GM23338 (cell line): Measurements from ENCODE around the gene ADGRD2. TPM values are rescaled to one million over a fixed set of nuclear protein-coding genes. Genes with fewer than 3 reads are reported as not detected.

Experiments
- ATAC-seq: fragments of 200-7000 bp; cut with Tn5 transposase; 3 replicates; pipeline ENCODE4 v1.9.1; 2020
- DNase-seq: peaks from one replicate; pipeline ENCODE4 v3.0.0-alpha.2; 2015; ENCODE audit warnings: low spot score
- H2AFZ ChIP-seq: fragments of 200-600 bp; sonication (generic); 2 replicates; pipeline ENCODE4 v1.8.0; 2016; ENCODE audit warnings: antibody characterized with exemption, mild to moderate bottlenecking, moderate library complexity
- H3F3A ChIP-seq: fragments of 200-600 bp; sonication (generic); replicated peaks from 2 replicates; pipeline ENCODE4 v1.8.0; 2017; ENCODE audit warnings: antibody characterized with exemption, mixed run types, low read depth
- H3K27ac ChIP-seq: fragments of 200-600 bp; sonication (generic); 2 replicates; pipeline ENCODE4 v1.6.1; 2016; ENCODE audit warnings: low read depth
- H3K27me3 ChIP-seq: fragments of 200-600 bp; sonication (generic); 2 replicates; pipeline ENCODE4 v1.8.0; 2016; ENCODE audit warnings: mild to moderate bottlenecking, mixed run types, moderate library complexity; ENCODE audit not compliant: insufficient read depth
- H3K36me3 ChIP-seq: fragments of 200-600 bp; sonication (generic); 2 replicates; pipeline ENCODE4 v1.8.0; 2016; ENCODE audit warnings: mild to moderate bottlenecking; ENCODE audit not compliant: insufficient read depth
- H3K4me1 ChIP-seq: fragments of 200-600 bp; sonication (generic); 2 replicates; pipeline ENCODE4 v1.8.0; 2016; ENCODE audit warnings: mild to moderate bottlenecking, moderate library complexity; ENCODE audit not compliant: insufficient read depth
- H3K4me2 ChIP-seq: fragments of 200-600 bp; sonication (generic); 2 replicates; pipeline ENCODE4 v1.7.1; 2017; ENCODE audit warnings: mixed run types
- H3K4me3 ChIP-seq: fragments of 200-600 bp; sonication (generic); 2 replicates; pipeline ENCODE4 v1.6.1; 2016; ENCODE audit warnings: mixed run types
- H3K79me2 ChIP-seq: fragments of 200-600 bp; sonication (generic); replicated peaks from 2 replicates; pipeline ENCODE4 v1.8.0; 2017; ENCODE audit warnings: mild to moderate bottlenecking; ENCODE audit not compliant: insufficient read depth
- H3K9me2 ChIP-seq: fragments of 200-600 bp; sonication (generic); 2 replicates; pipeline ENCODE4 v1.8.0; 2017; ENCODE audit not compliant: insufficient read depth
- H4K20me1 ChIP-seq: fragments of 200-600 bp; sonication (generic); replicated peaks from 2 replicates; pipeline ENCODE4 v1.8.0; 2017; ENCODE audit warnings: mild to moderate bottlenecking; ENCODE audit not compliant: insufficient read depth
- H3K27ac Mint-ChIP-seq: 2 replicates; pipeline ENCODE4 v1.8.0; 2020; ENCODE audit warnings: inconsistent platforms, mild to moderate bottlenecking, moderate library complexity, mixed read lengths
- H3K27me3 Mint-ChIP-seq: 3 replicates; pipeline ENCODE4 v1.8.0; 2022; ENCODE audit warnings: low read depth, mild to moderate bottlenecking, moderate library complexity, mixed read lengths, inconsistent platforms; ENCODE audit not compliant: insufficient read depth, poor library complexity
- H3K36me3 Mint-ChIP-seq: 3 replicates; pipeline ENCODE4 v1.8.0; 2021; ENCODE audit warnings: low read depth, mild to moderate bottlenecking, inconsistent platforms, moderate library complexity, mixed read lengths
- H3K4me1 Mint-ChIP-seq: 3 replicates; pipeline ENCODE4 v1.8.0; 2020; ENCODE audit warnings: mild to moderate bottlenecking, inconsistent platforms, mixed read lengths
- H3K4me3 Mint-ChIP-seq: 3 replicates; pipeline ENCODE4 v1.8.0; 2021; ENCODE audit warnings: moderate library complexity, mild to moderate bottlenecking, inconsistent platforms, mixed read lengths
- H3K9me3 Mint-ChIP-seq: 3 replicates; pipeline ENCODE4 v1.8.0; 2020; ENCODE audit warnings: moderate library complexity, mild to moderate bottlenecking, inconsistent platforms, mixed read lengths
- CREB1 ChIP-seq: fragments of 250-450 bp; sonication (Bioruptor Pico); IDR thresholded peaks from 2 replicates; pipeline ENCODE4 v1.5.0; 2020; ENCODE audit warnings: low read depth, mild to moderate bottlenecking, moderate library complexity
- CTCF ChIP-seq, 2 experiments: fragments of 200-600 bp in 1 of 2; sonication (generic) in 1 of 2; conservative IDR thresholded peaks; 2 replicates each; pipeline versions ENCODE4 v1.5.1 to v1.6.1; 2016 to 2017; ENCODE audit warnings: antibody characterized with exemption in 2 of 2, low read depth in 2 of 2, mild to moderate bottlenecking in 2 of 2, moderate library complexity in 1 of 2
- EZH2 ChIP-seq: fragments of 200-600 bp; sonication (generic); IDR thresholded peaks from one replicate; pipeline ENCODE4 v1.8.0; 2017; ENCODE audit warnings: antibody characterized with exemption, mild to moderate bottlenecking, low read depth; ENCODE audit not compliant: unreplicated experiment
- EZH2phosphoT487 ChIP-seq: fragments of 200-600 bp; sonication (generic); IDR thresholded peaks from one replicate; pipeline ENCODE4 v1.8.1; 2018; ENCODE audit warnings: antibody characterized with exemption; ENCODE audit not compliant: unreplicated experiment
- JUNB ChIP-seq: IDR thresholded peaks from one replicate; pipeline ENCODE4 v1.6.1; 2016; ENCODE audit warnings: antibody characterized with exemption; ENCODE audit not compliant: unreplicated experiment
- NANOG ChIP-seq: IDR thresholded peaks from 2 replicates; pipeline ENCODE4 v1.6.1; 2016; ENCODE audit warnings: antibody characterized with exemption, borderline replicate concordance
- POLR2AphosphoS5 ChIP-seq: IDR thresholded peaks from 2 replicates; pipeline ENCODE4 v1.6.1; 2016; ENCODE audit warnings: antibody characterized with exemption, low read depth
- REST ChIP-seq: IDR thresholded peaks from one replicate; pipeline ENCODE4 v1.6.1; 2018; ENCODE audit warnings: antibody characterized with exemption; ENCODE audit not compliant: unreplicated experiment
- STAT1 ChIP-seq: IDR thresholded peaks from one replicate; pipeline ENCODE4 v1.6.1; 2016; ENCODE audit warnings: antibody characterized with exemption; ENCODE audit not compliant: unreplicated experiment
- ZNF114 ChIP-seq: fragments of 250-450 bp; sonication (Bioruptor Pico); IDR thresholded peaks from 2 replicates; pipeline ENCODE4 v1.5.0; 2020; ENCODE audit warnings: mild to moderate bottlenecking, moderate library complexity
- ZNF331 ChIP-seq: fragments of 250-450 bp; sonication (Bioruptor Pico); IDR thresholded peaks from 2 replicates; pipeline ENCODE4 v1.5.0; 2020; ENCODE audit warnings: low read depth, mild to moderate bottlenecking, moderate library complexity
- polyA plus RNA-seq: library from polyadenylated mRNA; unstranded; fragments of >200 nt; fragmentation: Nextera tagmentation; extraction: Ambion mirVana; gene quantifications from 2 replicates; pipeline ENCODE4 v1.2.1, GENCODE V29; 2016
- total RNA-seq: library from RNA; depleted of rRNA; stranded (reverse); fragments of >200 nt; shearing (Covaris generic); gene quantifications from 2 replicates; pipeline ENCODE4 v1.2.3, GENCODE V29; 2014
- TF ChIP-seq, protein P1 (sequence below): IDR thresholded peaks from 2 replicates; pipeline ENCODE4 v1.6.1; 2016; ENCODE audit warnings: antibody characterized with exemption
- TF ChIP-seq, protein P2 (sequence below): fragments of 250-450 bp; sonication (Bioruptor Pico); IDR thresholded peaks from 2 replicates; pipeline ENCODE4 v1.5.0; 2020; ENCODE audit warnings: mild to moderate bottlenecking, moderate library complexity

Gene ADGRD2
- total and polyA plus RNA-seq, 2 experiments from 2014 or later: 0.45 to 0.78 TPM

- no peaks in the 10 kb centered on the region for H3K9me2 ChIP-seq
- H3K36me3 ChIP-seq: no peaks in the 10 kb centered on the region
- peaks cover 12% of the 10 kb centered on the region for H3K27me3 Mint-ChIP-seq
- H4K20me1 ChIP-seq: no peaks in the 10 kb centered on the region; the same call in 1 of the 2 replicates
- no peak overlapping the region; the same call in 2 of the 3 replicates for H3K4me3 Mint-ChIP-seq
- H2AFZ ChIP-seq: no peak overlapping the region
- DNase-seq (no peak), ATAC-seq (no peak)
- peaks cover 9% of the 10 kb centered on the region for H3K27me3 ChIP-seq
- no peaks in the 10 kb centered on the region for H3K4me1 ChIP-seq
- H3K36me3 Mint-ChIP-seq: no peaks in the 10 kb centered on the region
- H3K27ac ChIP-seq: no peak overlapping the region
- H3F3A ChIP-seq: no peaks in the 10 kb centered on the region
- no peak overlapping the region for H3K4me2 ChIP-seq
- no peak overlapping the region for H3K4me3 ChIP-seq
- no peak for TF ChIP-seq JUNB
- TF ChIP-seq ZNF331 (CRISPR knock-in tag): no peak
- TF ChIP-seq REST: no peak
- TF ChIP-seq, protein P1, sequence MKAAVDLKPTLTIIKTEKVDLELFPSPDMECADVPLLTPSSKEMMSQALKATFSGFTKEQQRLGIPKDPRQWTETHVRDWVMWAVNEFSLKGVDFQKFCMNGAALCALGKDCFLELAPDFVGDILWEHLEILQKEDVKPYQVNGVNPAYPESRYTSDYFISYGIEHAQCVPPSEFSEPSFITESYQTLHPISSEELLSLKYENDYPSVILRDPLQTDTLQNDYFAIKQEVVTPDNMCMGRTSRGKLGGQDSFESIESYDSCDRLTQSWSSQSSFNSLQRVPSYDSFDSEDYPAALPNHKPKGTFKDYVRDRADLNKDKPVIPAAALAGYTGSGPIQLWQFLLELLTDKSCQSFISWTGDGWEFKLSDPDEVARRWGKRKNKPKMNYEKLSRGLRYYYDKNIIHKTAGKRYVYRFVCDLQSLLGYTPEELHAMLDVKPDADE: no peak
- TF ChIP-seq CREB1 (CRISPR knock-in tag): no peak
- no peak for TF ChIP-seq CTCF (conservative IDR thresholded peaks at IDR 0.05; ENCODE audit: low read depth in 2 of 2)
- TF ChIP-seq NANOG: no peak
- TF ChIP-seq, protein P2, sequence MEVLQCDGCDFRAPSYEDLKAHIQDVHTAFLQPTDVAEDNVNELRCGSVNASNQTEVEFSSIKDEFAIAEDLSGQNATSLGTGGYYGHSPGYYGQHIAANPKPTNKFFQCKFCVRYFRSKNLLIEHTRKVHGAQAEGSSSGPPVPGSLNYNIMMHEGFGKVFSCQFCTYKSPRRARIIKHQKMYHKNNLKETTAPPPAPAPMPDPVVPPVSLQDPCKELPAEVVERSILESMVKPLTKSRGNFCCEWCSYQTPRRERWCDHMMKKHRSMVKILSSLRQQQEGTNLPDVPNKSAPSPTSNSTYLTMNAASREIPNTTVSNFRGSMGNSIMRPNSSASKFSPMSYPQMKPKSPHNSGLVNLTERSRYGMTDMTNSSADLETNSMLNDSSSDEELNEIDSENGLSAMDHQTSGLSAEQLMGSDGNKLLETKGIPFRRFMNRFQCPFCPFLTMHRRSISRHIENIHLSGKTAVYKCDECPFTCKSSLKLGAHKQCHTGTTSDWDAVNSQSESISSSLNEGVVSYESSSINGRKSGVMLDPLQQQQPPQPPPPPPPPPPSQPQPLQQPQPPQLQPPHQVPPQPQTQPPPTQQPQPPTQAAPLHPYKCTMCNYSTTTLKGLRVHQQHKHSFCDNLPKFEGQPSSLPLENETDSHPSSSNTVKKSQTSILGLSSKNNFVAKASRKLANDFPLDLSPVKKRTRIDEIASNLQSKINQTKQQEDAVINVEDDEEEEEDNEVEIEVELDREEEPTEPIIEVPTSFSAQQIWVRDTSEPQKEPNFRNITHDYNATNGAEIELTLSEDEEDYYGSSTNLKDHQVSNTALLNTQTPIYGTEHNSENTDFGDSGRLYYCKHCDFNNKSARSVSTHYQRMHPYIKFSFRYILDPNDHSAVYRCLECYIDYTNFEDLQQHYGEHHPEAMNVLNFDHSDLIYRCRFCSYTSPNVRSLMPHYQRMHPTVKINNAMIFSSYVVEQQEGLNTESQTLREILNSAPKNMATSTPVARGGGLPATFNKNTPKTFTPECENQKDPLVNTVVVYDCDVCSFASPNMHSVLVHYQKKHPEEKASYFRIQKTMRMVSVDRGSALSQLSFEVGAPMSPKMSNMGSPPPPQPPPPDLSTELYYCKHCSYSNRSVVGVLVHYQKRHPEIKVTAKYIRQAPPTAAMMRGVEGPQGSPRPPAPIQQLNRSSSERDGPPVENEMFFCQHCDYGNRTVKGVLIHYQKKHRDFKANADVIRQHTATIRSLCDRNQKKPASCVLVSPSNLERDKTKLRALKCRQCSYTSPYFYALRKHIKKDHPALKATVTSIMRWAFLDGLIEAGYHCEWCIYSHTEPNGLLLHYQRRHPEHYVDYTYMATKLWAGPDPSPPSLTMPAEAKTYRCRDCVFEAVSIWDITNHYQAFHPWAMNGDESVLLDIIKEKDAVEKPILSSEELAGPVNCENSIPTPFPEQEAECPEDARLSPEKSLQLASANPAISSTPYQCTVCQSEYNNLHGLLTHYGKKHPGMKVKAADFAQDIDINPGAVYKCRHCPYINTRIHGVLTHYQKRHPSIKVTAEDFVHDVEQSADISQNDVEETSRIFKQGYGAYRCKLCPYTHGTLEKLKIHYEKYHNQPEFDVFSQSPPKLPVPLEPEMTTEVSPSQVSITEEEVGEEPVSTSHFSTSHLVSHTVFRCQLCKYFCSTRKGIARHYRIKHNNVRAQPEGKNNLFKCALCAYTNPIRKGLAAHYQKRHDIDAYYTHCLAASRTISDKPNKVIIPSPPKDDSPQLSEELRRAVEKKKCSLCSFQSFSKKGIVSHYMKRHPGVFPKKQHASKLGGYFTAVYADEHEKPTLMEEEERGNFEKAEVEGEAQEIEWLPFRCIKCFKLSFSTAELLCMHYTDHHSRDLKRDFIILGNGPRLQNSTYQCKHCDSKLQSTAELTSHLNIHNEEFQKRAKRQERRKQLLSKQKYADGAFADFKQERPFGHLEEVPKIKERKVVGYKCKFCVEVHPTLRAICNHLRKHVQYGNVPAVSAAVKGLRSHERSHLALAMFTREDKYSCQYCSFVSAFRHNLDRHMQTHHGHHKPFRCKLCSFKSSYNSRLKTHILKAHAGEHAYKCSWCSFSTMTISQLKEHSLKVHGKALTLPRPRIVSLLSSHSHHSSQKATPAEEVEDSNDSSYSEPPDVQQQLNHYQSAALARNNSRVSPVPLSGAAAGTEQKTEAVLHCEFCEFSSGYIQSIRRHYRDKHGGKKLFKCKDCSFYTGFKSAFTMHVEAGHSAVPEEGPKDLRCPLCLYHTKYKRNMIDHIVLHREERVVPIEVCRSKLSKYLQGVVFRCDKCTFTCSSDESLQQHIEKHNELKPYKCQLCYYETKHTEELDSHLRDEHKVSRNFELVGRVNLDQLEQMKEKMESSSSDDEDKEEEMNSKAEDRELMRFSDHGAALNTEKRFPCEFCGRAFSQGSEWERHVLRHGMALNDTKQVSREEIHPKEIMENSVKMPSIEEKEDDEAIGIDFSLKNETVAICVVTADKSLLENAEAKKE (CRISPR knock-in tag): no peak
- no peak for TF ChIP-seq STAT1
- no peak for TF ChIP-seq EZH2
- TF ChIP-seq EZH2phosphoT487: no peak
- TF ChIP-seq POLR2AphosphoS5: no peak
- TF ChIP-seq ZNF114 (CRISPR knock-in tag): no peak
- H3K27ac Mint-ChIP-seq: no peak overlapping the region
- H3K79me2 ChIP-seq: no peaks in the 10 kb centered on the region
- no peaks in the 10 kb centered on the region; the same call in 2 of the 3 replicates for H3K9me3 Mint-ChIP-seq
- H3K4me1 Mint-ChIP-seq: peaks cover 5% of the 10 kb centered on the region
Measured at GRCh38 chr9:124457079-124457886, 7.0 kb downstream of the ADGRD2 start.
